GM18499 (cell line): ENCODE measurements around the gene CRELD2.

ENCODE experiments used
- ATAC-seq: cut with Tn5 transposase; IDR thresholded peaks from one replicate; pipeline ENCODE4 v1.9.1; 2021; ENCODE audit warnings: moderate number of reproducible peaks; ENCODE audit not compliant: insufficient read depth, unreplicated experiment

Gene CRELD2

GRCh38 chr22:49928555-49929210 is 10.2 kb downstream of the CRELD2 start:
- ATAC-seq, result no peak

GRCh38 chr22:49929211-49929979 is 11.0 kb downstream of the CRELD2 start:
- no peak for ATAC-seq

GRCh38 chr22:49929994-49930575 is 11.7 kb downstream of the CRELD2 start:
- no peak for ATAC-seq

- no peak for ATAC-seq
These were observed 12.4 kb downstream of the CRELD2 start for GRCh38 chr22:49930596-49931412.

- no peak for ATAC-seq
These were observed 15.1 kb downstream of the CRELD2 start for GRCh38 chr22:49933236-49934159.

GRCh38 chr22:49934160-49934890 is 15.9 kb downstream of the CRELD2 start:
- no peak for ATAC-seq

GRCh38 chr22:49934891-49935557 is 16.6 kb downstream of the CRELD2 start:
- no peak for ATAC-seq

GRCh38 chr22:49935561-49935960 is 17.1 kb downstream of the CRELD2 start:
- no peak for ATAC-seq

- ATAC-seq, result no peak
These were observed 17.9 kb downstream of the CRELD2 start for GRCh38 chr22:49936018-49936972.

GRCh38 chr22:49936973-49937757 is 18.7 kb downstream of the CRELD2 start:
- no peak for ATAC-seq

- ATAC-seq, result no peak
These were observed 19.5 kb downstream of the CRELD2 start for GRCh38 chr22:49937758-49938564.

GRCh38 chr22:49938565-49939136 is 20.2 kb downstream of the CRELD2 start:
- no peak for ATAC-seq

- ATAC-seq, result no peak
These were observed 23.3 kb downstream of the CRELD2 start for GRCh38 chr22:49941507-49942316.

- ATAC-seq, result no peak
These were observed 24.4 kb downstream of the CRELD2 start for GRCh38 chr22:49942565-49943404.
